K562 (cell line): ENCODE measurements around the gene PRM1. TPM values are rescaled to one million over a fixed set of nuclear protein-coding genes. Genes with fewer than 3 reads are reported as not detected.

Experiments used
- ARID1B ChIP-seq: fragments of 450-650 bp; IDR thresholded peaks from 2 replicates; pipeline ENCODE4 v1.6.1; 2016; ENCODE audit warnings: antibody characterized with exemption, mild to moderate bottlenecking, inconsistent platforms
- BCL6 ChIP-seq: fragments of 250-450 bp; sonication (Bioruptor Pico); IDR thresholded peaks from 2 replicates; pipeline ENCODE4 v1.4.0; 2020
- BHLHE40 ChIP-seq: IDR thresholded peaks from 2 replicates; pipeline ENCODE4 v1.6.1; 2011; ENCODE audit warnings: low read length, improper control_type of control experiment
- C11orf30 ChIP-seq: fragments of 450-650 bp; IDR thresholded peaks from 2 replicates; pipeline ENCODE4 v1.6.1; 2016; ENCODE audit warnings: low read depth, mild to moderate bottlenecking
- CXXC5 ChIP-seq: fragments of 250-450 bp; sonication (Bioruptor Pico); IDR thresholded peaks from 2 replicates; pipeline ENCODE4 v1.8.0; 2022; ENCODE audit warnings: inconsistent platforms, mild to moderate bottlenecking, moderate library complexity
- DPF2 ChIP-seq: fragments of 450-650 bp; IDR thresholded peaks from 2 replicates; pipeline ENCODE4 v1.6.1; 2016
- ESRRA ChIP-seq: fragments of 450-650 bp; IDR thresholded peaks from 2 replicates; pipeline ENCODE4 v1.6.1; 2014; ENCODE audit warnings: low read depth, mild to moderate bottlenecking, moderate library complexity, borderline replicate concordance
- FOXM1 ChIP-seq, 2 experiments: fragments of 450-650 bp in 1 of 2; sonication (generic) in 1 of 2; formaldehyde crosslinking in 1 of 2; IDR thresholded peaks; 2 replicates each; pipeline versions ENCODE4 v1.6.1 to v1.9.0; 2017 to 2022; ENCODE audit warnings: low read depth in 2 of 2, mild to moderate bottlenecking in 2 of 2, missing genetic modification reagents in 1 of 2, moderate library complexity in 1 of 2
- KLF10 ChIP-seq: fragments of 250-450 bp; sonication (Bioruptor Pico); IDR thresholded peaks from 2 replicates; pipeline ENCODE4 v1.6.1; 2021; ENCODE audit warnings: matching md5 sums
- KLF16 ChIP-seq: IDR thresholded peaks from 2 replicates; pipeline ENCODE4 v1.6.1; 2016; ENCODE audit warnings: antibody characterized with exemption
- MAFK ChIP-seq: IDR thresholded peaks from 2 replicates; pipeline ENCODE4 v1.6.1; 2011; ENCODE audit warnings: low read length, improper control_type of control experiment
- MEIS2 ChIP-seq: fragments of 450-650 bp; IDR thresholded peaks from 2 replicates; pipeline ENCODE4 v1.6.1; 2014; ENCODE audit warnings: mild to moderate bottlenecking; ENCODE audit not compliant: partially characterized antibody
- MTA2 ChIP-seq: fragments of 450-650 bp; IDR thresholded peaks from 2 replicates; pipeline ENCODE4 v1.6.1; 2016; ENCODE audit warnings: low read depth
- NCOR1 ChIP-seq: fragments of 450-650 bp; IDR thresholded peaks from 2 replicates; pipeline ENCODE4 v1.6.1; 2016; ENCODE audit warnings: mild to moderate bottlenecking, moderate library complexity
- NFIC ChIP-seq: fragments of 450-650 bp; IDR thresholded peaks from 2 replicates; pipeline ENCODE4 v1.6.1; 2017; ENCODE audit warnings: mild to moderate bottlenecking, inconsistent platforms
- RFX7 ChIP-seq: fragments of 250-450 bp; sonication (Bioruptor Pico); IDR thresholded peaks from 2 replicates; pipeline ENCODE4 v1.5.1; 2021; ENCODE audit warnings: mild to moderate bottlenecking
- SNIP1 ChIP-seq: fragments of 450-650 bp; IDR thresholded peaks from 2 replicates; pipeline ENCODE4 v1.7.1; 2017; ENCODE audit warnings: low read depth, mild to moderate bottlenecking
- TCF3 ChIP-seq: sonication (generic); formaldehyde crosslinking; IDR thresholded peaks from 2 replicates; pipeline ENCODE4 v1.4.0; 2020; ENCODE audit warnings: mild to moderate bottlenecking, missing genetic modification reagents
- TFAM ChIP-seq: fragments of 250-450 bp; sonication (Bioruptor Pico); conservative IDR thresholded peaks from 2 replicates; pipeline ENCODE4 v1.5.0; 2021; ENCODE audit warnings: mild to moderate bottlenecking, moderate library complexity
- ZNF764 ChIP-seq: fragments of 250-450 bp; sonication (Bioruptor Pico); IDR thresholded peaks from 2 replicates; pipeline ENCODE4 v1.4.0; 2020; ENCODE audit warnings: low read depth, mild to moderate bottlenecking, moderate library complexity
- polyA plus RNA-seq, 8 experiments: library from polyadenylated mRNA; depleted of rRNA in 4 of 8; stranded (reverse) in 5 of 8; unstranded in 3 of 8; fragments of >200 nt; fragmentation: Nextera tagmentation in 2 of 8; fragmentation: Illumina TruSeq in 1 of 8; extraction: Ambion mirVana in 2 of 8; extraction: Trizol in 1 of 8; gene quantifications; 2 replicates each; pipeline versions ENCODE4 v1.2.1 to v1.2.3, GENCODE V29; 2011 to 2014; ENCODE audit warnings: inconsistent platforms in 1 of 8, missing spikeins in 1 of 8
- total RNA-seq, 7 experiments: library from RNA; depleted of rRNA in 6 of 7; stranded (reverse); fragments of >200 nt in 6 of 7; fragmentation: Illumina TruSeq in 2 of 7; extraction: Trizol in 2 of 7; gene quantifications; 2 replicates each; pipeline versions ENCODE4 v1.2.1 to v1.2.3, GENCODE V29; 2011 to 2021; ENCODE audit warnings: low replicate concordance in 1 of 7
- TF ChIP-seq, protein P1 (sequence below), 3 experiments: fragments of 200-800 bp in 1 of 3; sonication (Bioruptor generic) in 1 of 3; sonication (generic) in 1 of 3; formaldehyde crosslinking in 1 of 3; IDR thresholded peaks; 2 replicates each; pipeline versions ENCODE4 v1.6.1 to v1.8.0; 2016 to 2022; ENCODE audit warnings: mild to moderate bottlenecking in 2 of 3, missing compliant biosample characterization in 2 of 3, missing genetic modification characterization in 2 of 3, missing genetic modification reagents in 1 of 3
- TF ChIP-seq, protein P2 (sequence below): fragments of 200-800 bp; sonication (Bioruptor generic); IDR thresholded peaks from 2 replicates; pipeline ENCODE4 v1.6.1; 2017; ENCODE audit warnings: missing genetic modification characterization, missing compliant biosample characterization
- TF ChIP-seq, protein P3 (sequence below): fragments of 450-650 bp; IDR thresholded peaks from one replicate; pipeline ENCODE4 v1.6.1; 2018; ENCODE audit warnings: mild to moderate bottlenecking, moderate library complexity; ENCODE audit not compliant: partially characterized antibody
- TF ChIP-seq, protein P4 (sequence below): conservative IDR thresholded peaks from 2 replicates; pipeline ENCODE4 v1.6.1; 2011; ENCODE audit warnings: low read depth, mild to moderate bottlenecking, low read length; ENCODE audit not compliant: control insufficient read depth

Gene PRM1
- total and polyA plus RNA-seq, 9 of the 15 experiments (the other 6 are each of a cell fraction or from before 2014, with no cell fraction given): not detected

DNA sequence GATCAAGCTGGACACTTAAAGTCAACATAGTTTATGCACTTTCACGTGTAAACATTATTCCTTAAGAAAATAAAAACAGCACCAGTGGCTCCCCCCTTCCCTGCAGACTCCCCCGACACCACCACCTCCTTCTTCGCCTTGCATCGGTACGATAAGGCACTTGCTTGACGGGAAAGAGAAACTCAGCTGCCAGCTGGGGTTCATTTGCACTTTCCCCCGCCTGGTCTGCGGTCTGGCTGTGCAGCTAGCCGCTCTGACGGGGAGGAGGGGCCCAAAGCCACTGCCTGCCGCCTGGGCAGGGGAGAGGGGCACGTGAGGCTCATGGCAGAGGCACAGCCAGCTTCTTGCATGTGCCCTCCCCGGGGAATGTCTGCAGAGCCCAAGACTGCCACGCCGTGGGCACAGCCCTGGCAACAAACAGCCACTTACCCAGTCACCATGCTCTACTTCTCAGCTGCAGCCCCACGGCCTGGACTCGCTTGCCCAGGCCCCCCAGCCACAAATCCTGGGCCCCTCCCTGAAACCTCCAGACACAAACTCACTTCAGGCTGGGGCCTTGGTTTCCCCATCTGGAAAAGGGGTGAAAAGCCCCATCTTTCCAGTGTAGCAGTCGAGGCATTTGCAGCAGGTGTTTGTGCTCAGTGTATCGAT is 16.5 kb upstream of the PRM1 start (continued):
- TF ChIP-seq ARID1B (peak; percentile 82), TCF3 (CRISPR knock-in tag) (peak; percentile 89), NFIC (peak; percentile 59), FOXM1 (IDR thresholded peaks at IDR 0.05; ENCODE audit: low read depth) (peak; percentile 32; the same call in 1 of the 2 replicates), FOXM1 (CRISPR knock-in tag; IDR thresholded peaks at IDR 0.05; ENCODE audit: low read depth) (0 out of 2 replicates have a peak, but pooled peaks have one; percentile 47), CXXC5 (CRISPR knock-in tag) (peak; percentile 48; the same call in 1 of the 2 replicates), BCL6 (no peak), MEIS2 (peak; percentile 55), ZNF764 (CRISPR knock-in tag) (no peak), KLF16 (peak; percentile 89), C11orf30 (no peak), MTA2 (peak; percentile 68), KLF10 (CRISPR knock-in tag) (no peak), MAFK (no peak), NCOR1 (peak; percentile 84), BHLHE40 (peak; percentile 95), DPF2 (peak; percentile 77), RFX7 (CRISPR knock-in tag) (no peak), ESRRA (peak; percentile 58; the same call in 1 of the 2 replicates), TFAM (no peak), SNIP1 (no peak)
- TF ChIP-seq, protein P1, sequence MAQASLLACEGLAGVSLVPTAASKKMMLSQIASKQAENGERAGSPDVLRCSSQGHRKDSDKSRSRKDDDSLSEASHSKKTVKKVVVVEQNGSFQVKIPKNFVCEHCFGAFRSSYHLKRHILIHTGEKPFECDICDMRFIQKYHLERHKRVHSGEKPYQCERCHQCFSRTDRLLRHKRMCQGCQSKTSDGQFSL (CRISPR knock-in tag; IDR thresholded peaks at IDR 0.05): 0 out of 2 replicates have a peak, but pooled peaks have one; percentile 25
- TF ChIP-seq, protein P1 (tag; IDR thresholded peaks at IDR 0.05): no peak
- TF ChIP-seq, protein P2, sequence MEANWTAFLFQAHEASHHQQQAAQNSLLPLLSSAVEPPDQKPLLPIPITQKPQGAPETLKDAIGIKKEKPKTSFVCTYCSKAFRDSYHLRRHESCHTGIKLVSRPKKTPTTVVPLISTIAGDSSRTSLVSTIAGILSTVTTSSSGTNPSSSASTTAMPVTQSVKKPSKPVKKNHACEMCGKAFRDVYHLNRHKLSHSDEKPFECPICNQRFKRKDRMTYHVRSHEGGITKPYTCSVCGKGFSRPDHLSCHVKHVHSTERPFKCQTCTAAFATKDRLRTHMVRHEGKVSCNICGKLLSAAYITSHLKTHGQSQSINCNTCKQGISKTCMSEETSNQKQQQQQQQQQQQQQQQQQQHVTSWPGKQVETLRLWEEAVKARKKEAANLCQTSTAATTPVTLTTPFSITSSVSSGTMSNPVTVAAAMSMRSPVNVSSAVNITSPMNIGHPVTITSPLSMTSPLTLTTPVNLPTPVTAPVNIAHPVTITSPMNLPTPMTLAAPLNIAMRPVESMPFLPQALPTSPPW (CRISPR knock-in tag): peak; percentile 97
- TF ChIP-seq, protein P3, sequence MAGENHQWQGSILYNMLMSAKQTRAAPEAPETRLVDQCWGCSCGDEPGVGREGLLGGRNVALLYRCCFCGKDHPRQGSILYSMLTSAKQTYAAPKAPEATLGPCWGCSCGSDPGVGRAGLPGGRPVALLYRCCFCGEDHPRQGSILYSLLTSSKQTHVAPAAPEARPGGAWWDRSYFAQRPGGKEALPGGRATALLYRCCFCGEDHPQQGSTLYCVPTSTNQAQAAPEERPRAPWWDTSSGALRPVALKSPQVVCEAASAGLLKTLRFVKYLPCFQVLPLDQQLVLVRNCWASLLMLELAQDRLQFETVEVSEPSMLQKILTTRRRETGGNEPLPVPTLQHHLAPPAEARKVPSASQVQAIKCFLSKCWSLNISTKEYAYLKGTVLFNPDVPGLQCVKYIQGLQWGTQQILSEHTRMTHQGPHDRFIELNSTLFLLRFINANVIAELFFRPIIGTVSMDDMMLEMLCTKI: no peak
- TF ChIP-seq, protein P4, sequence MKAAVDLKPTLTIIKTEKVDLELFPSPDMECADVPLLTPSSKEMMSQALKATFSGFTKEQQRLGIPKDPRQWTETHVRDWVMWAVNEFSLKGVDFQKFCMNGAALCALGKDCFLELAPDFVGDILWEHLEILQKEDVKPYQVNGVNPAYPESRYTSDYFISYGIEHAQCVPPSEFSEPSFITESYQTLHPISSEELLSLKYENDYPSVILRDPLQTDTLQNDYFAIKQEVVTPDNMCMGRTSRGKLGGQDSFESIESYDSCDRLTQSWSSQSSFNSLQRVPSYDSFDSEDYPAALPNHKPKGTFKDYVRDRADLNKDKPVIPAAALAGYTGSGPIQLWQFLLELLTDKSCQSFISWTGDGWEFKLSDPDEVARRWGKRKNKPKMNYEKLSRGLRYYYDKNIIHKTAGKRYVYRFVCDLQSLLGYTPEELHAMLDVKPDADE: peak; percentile 56; the same call in 1 of the 2 replicates
